ENCODE data around the gene IFI16. TPM values are rescaled to one million over a fixed set of nuclear protein-coding genes. Genes with fewer than 3 reads are reported as not detected.

IFI16 gene
- total and polyA plus RNA-seq, 10 of the 15 experiments (the other 5 are each of a cell fraction or from before 2014, with no cell fraction given), result 120 to 375 (median 188) TPM

- in situ Hi-C loops (cut with MboI) (no loop called here), intact Hi-C loops (cut with micrococcal nuclease; ENCODE audit: unreplicated experiment) (loop anchor here (10.0 kb wide), 1 partner anchor 168 kb away; no protein-coding TSS in a partner anchor)
- ChIA-PET CTCF (no interaction called here), POLR2A (interaction anchor here (0.7 kb wide), 1 partner anchor 49 kb away, joined by 3 read pairs; no protein-coding TSS in a partner anchor), RAD21 (ENCODE audit: unreplicated experiment) (no interaction called here), SMC1A (ENCODE audit: uncharacterized antibody, unreplicated experiment) (no interaction called here)
- Histone ChIP-seq H3K4me1 (ENCODE audit: control insufficient read depth, insufficient read depth, low read length) (no peaks in the 10 kb centered on the region), H3K36me3 (ENCODE audit: control insufficient read depth in 2 of 2, insufficient read depth in 2 of 2, low read length in 1 of 2) (no peaks in the 10 kb centered on the region), H3K9me3 (replicated peaks; ENCODE audit: control insufficient read depth, insufficient read depth, low read length) (no peaks in the 10 kb centered on the region), H3K27me3 (replicated peaks in 1 of 2; ENCODE audit: control insufficient read depth in 2 of 2, insufficient read depth in 2 of 2, low read length in 1 of 2) (no peaks in the 10 kb centered on the region; a peak in 1 of 4 replicates), H3K4me2 (ENCODE audit: control insufficient read depth, insufficient read depth) (no peak overlapping the region), H4K20me1 (ENCODE audit: control insufficient read depth, insufficient read depth) (no peaks in the 10 kb centered on the region), H3K27ac (ENCODE audit: control insufficient read depth, insufficient read depth) (no peak overlapping the region), H2AFZ (ENCODE audit: control insufficient read depth, low read depth, low read length) (no peak overlapping the region), H3K4me3 (no peak overlapping the region), H3K9ac (ENCODE audit: control insufficient read depth, insufficient read depth, low read length) (no peak overlapping the region), H3K79me2 (ENCODE audit: control insufficient read depth, insufficient read depth, low read length) (no peaks in the 10 kb centered on the region)
- TF ChIP-seq LARP7 (IDR thresholded peaks at IDR 0.05) (no peak), HDGF (IDR thresholded peaks at IDR 0.05) (no peak), SMC3 (IDR thresholded peaks at IDR 0.05; ENCODE audit: borderline replicate concordance, low read length) (peak; percentile 45; the same call in 1 of the 2 replicates), RAD21 (IDR thresholded peaks at IDR 0.05; ENCODE audit: insufficient read depth, low read depth, low read length) (peak; percentile 64), CTCF (IDR thresholded peaks at IDR 0.05 in 2 of 3, conservative IDR thresholded peaks at IDR 0.05 in 1 of 3; ENCODE audit: control insufficient read depth in 2 of 3, extremely low read depth in 1 of 3, insufficient read depth in 1 of 3, low read depth in 3 of 3, low read length in 3 of 3) (peak in 2 of 3 experiments; percentile 38 to 52; a peak in 5 of 6 replicates)
- FAIRE-seq (no peak), DNase-seq (ENCODE audit: low read depth, low spot score) (no peak), ATAC-seq (peak; percentile 75)
- no TSS peak for BruUV-seq (replicated peaks)
Measured at GRCh38 chr1:158972841-158973240, 36.9 kb upstream of the IFI16 start.

- H3K36me3 ChIP-seq (ENCODE audit: control insufficient read depth in 2 of 2, insufficient read depth in 2 of 2, low read length in 1 of 2), result no peaks in the 10 kb centered on the region
- H3K27me3 ChIP-seq (replicated peaks in 1 of 2; ENCODE audit: control insufficient read depth in 2 of 2, insufficient read depth in 2 of 2, low read length in 1 of 2), result no peaks in the 10 kb centered on the region; a peak in 1 of 4 replicates
- ChIA-PET RAD21 (ENCODE audit: unreplicated experiment) (interaction anchor here (1.2 to 2.8 kb wide), 3 partner anchors 22 to 183 kb away, joined by 3 to 13 read pairs (median 4); no protein-coding TSS in a partner anchor), SMC1A (ENCODE audit: uncharacterized antibody, unreplicated experiment) (interaction anchor here (1.2 to 1.9 kb wide), 3 partner anchors 12 to 182 kb away, joined by 3 to 8 read pairs (median 8); no protein-coding TSS in a partner anchor), CTCF (interaction anchor here (1.3 to 2.4 kb wide), 4 partner anchors 9 to 182 kb away, joined by 4 to 9 read pairs (median 6); no protein-coding TSS in a partner anchor), POLR2A (no interaction called here)
- no peaks in the 10 kb centered on the region for H4K20me1 ChIP-seq (ENCODE audit: control insufficient read depth, insufficient read depth)
- no peaks in the 10 kb centered on the region for H3K79me2 ChIP-seq (ENCODE audit: control insufficient read depth, insufficient read depth, low read length)
- H3K4me1 ChIP-seq (ENCODE audit: control insufficient read depth, insufficient read depth, low read length), result no peaks in the 10 kb centered on the region
- in situ Hi-C loops (cut with MboI), result no loop called here
- H3K4me2 ChIP-seq (ENCODE audit: control insufficient read depth, insufficient read depth), result no peak overlapping the region
- no peak overlapping the region for H3K9ac ChIP-seq (ENCODE audit: control insufficient read depth, insufficient read depth, low read length)
- H3K4me3 ChIP-seq, result no peak overlapping the region
- BruUV-seq (replicated peaks), result no TSS peak
- no peak for ATAC-seq
- intact Hi-C loops (cut with micrococcal nuclease; ENCODE audit: unreplicated experiment), result loop anchor here (10.0 kb wide), 1 partner anchor 171 kb away; no protein-coding TSS in a partner anchor
- WGBS (ENCODE audit: insufficient coverage, insufficient replicate concordance, low lambda C conversion rate, missing lambda C conversion rate), result 55% methylated on average over 4 of the region's 4 CpGs
- FAIRE-seq, result no peak
- no peak overlapping the region for H2AFZ ChIP-seq (ENCODE audit: control insufficient read depth, low read depth, low read length)
- H3K27ac ChIP-seq (ENCODE audit: control insufficient read depth, insufficient read depth), result no peak overlapping the region
- H3K9me3 ChIP-seq (replicated peaks; ENCODE audit: control insufficient read depth, insufficient read depth, low read length), result peaks cover 2% of the 10 kb centered on the region; the same call in 1 of the 3 replicates
- no peak for DNase-seq (ENCODE audit: low read depth, low spot score)
- TF ChIP-seq BRCA1 (IDR thresholded peaks at IDR 0.05; ENCODE audit: low read depth, low read length) (no peak), SMAD1 (IDR thresholded peaks at IDR 0.05; ENCODE audit: low read depth, partially characterized antibody) (no peak), TCF3 (IDR thresholded peaks at IDR 0.05; ENCODE audit: borderline replicate concordance, insufficient read depth, low read depth, low read length) (no peak), FOXM1 (IDR thresholded peaks at IDR 0.05; ENCODE audit: low read depth, low read length) (no peak), HSF1 (IDR thresholded peaks at IDR 0.05; ENCODE audit: low read depth, low read length) (no peak), GATAD2B (conservative IDR thresholded peaks at IDR 0.05; ENCODE audit: low read depth) (no peak), JUNB (IDR thresholded peaks at IDR 0.05) (no peak), ZNF274 (IDR thresholded peaks at IDR 0.05; ENCODE audit: insufficient read depth, insufficient read length) (no peak)
Measured at GRCh38 chr1:158976219-158976618, 33.5 kb upstream of the IFI16 start.
